Caco-2 (cell line): Measurements from ENCODE around the gene KRTAP5-3. TPM values are rescaled to one million over a fixed set of nuclear protein-coding genes. Genes with fewer than 3 reads are reported as not detected.
"Not testable (repeated sequence)": the region's sequence is repeated elsewhere in the genome, so short reads cannot be mapped to it uniquely, and the experiment has no call there.

Experiments
- BruUV-seq: library from RNA; stranded (reverse); fragments of 400-500 nt; replicated peaks from 2 replicates; lab custom pipeline; 2021; lab: Mats Ljungman, UMichigan
- CTCF ChIA-PET: fragments of 300-600 bp; sonication (Branson Sonifier 250); formaldehyde crosslinking; loops from one replicate; lab custom pipeline; 2022; ENCODE audit warnings: antibody characterized with exemption; lab: Charles Lee
- POLR2A ChIA-PET: fragments of 300-600 bp; sonication (Branson Sonifier 250); formaldehyde crosslinking; loops from one replicate; lab custom pipeline; 2022; ENCODE audit warnings: antibody characterized with exemption; lab: Charles Lee
- DNase-seq, 2 experiments: peaks; one replicate each; pipeline versions ENCODE4 v3.0.0 to v3.0.0-alpha.2; 2020 to 2022
- H3K27me3 ChIP-seq: replicated peaks from 2 replicates; pipeline ENCODE4 v1.6.0; 2011; ENCODE audit warnings: low read length; ENCODE audit not compliant: control insufficient read depth, insufficient read depth
- H3K36me3 ChIP-seq: 2 replicates; pipeline ENCODE4 v1.5.1; 2011; ENCODE audit warnings: low read length; ENCODE audit not compliant: control insufficient read depth, insufficient read depth
- H3K4me1 ChIP-seq: fragments of 250-450 bp; sonication (Bioruptor Pico); 2 replicates; pipeline ENCODE4 v1.5.1; 2020; ENCODE audit warnings: mild to moderate bottlenecking
- H3K4me3 ChIP-seq: 2 replicates; pipeline ENCODE4 v1.5.1; 2011; ENCODE audit warnings: low read depth, mild to moderate bottlenecking, control low read depth, low read length
- H3K9me3 ChIP-seq: fragments of 250-450 bp; sonication (Bioruptor Pico); 2 replicates; pipeline ENCODE4 v1.5.1; 2020; ENCODE audit warnings: mild to moderate bottlenecking, moderate library complexity
- H3K27ac Mint-ChIP-seq: one replicate; pipeline ENCODE4 v1.8.0; 2022; ENCODE audit warnings: mixed read lengths; ENCODE audit not compliant: unreplicated experiment
- H3K27me3 Mint-ChIP-seq: one replicate; pipeline ENCODE4 v1.8.0; 2022; ENCODE audit warnings: mixed read lengths; ENCODE audit not compliant: insufficient read depth, unreplicated experiment
- H3K36me3 Mint-ChIP-seq: one replicate; pipeline ENCODE4 v1.8.0; 2022; ENCODE audit warnings: mild to moderate bottlenecking, mixed read lengths; ENCODE audit not compliant: insufficient read depth, unreplicated experiment
- H3K4me1 Mint-ChIP-seq: one replicate; pipeline ENCODE4 v1.8.0; 2022; ENCODE audit warnings: low read depth, mixed read lengths; ENCODE audit not compliant: unreplicated experiment
- H3K4me3 Mint-ChIP-seq: one replicate; pipeline ENCODE4 v1.8.0; 2022; ENCODE audit warnings: mild to moderate bottlenecking, moderate library complexity, mixed read lengths; ENCODE audit not compliant: unreplicated experiment
- H3K9me3 Mint-ChIP-seq: one replicate; pipeline ENCODE4 v1.8.0; 2022; ENCODE audit warnings: mixed read lengths; ENCODE audit not compliant: unreplicated experiment
- intact Hi-C: fragments of 100-400 bp; cut with micrococcal nuclease; formaldehyde crosslinking; loops from one replicate; pipeline ENCODE4 v1.10.0; 2022; ENCODE audit not compliant: unreplicated experiment
- total RNA-seq: library from RNA; stranded (reverse); gene quantifications from 2 replicates; pipeline ENCODE4 v1.2.3, GENCODE V29; 2022
- TF ChIP-seq, protein P1 (sequence below), 2 experiments: fragments of 200-600 bp in 1 of 2; IDR thresholded peaks; 1 replicate in 1 of 2; 2 replicates in 1 of 2; pipeline versions ENCODE4 v1.5.1 to v1.8.0; 2011 to 2022; ENCODE audit warnings: antibody characterized with exemption in 1 of 2, control low read depth in 1 of 2, inconsistent platforms in 1 of 2, low read depth in 1 of 2, low read length in 1 of 2, mild to moderate bottlenecking in 1 of 2, moderate library complexity in 1 of 2; ENCODE audit not compliant: insufficient read depth in 1 of 2, severe bottlenecking in 1 of 2, unreplicated experiment in 1 of 2

The KRTAP5-3 gene
- total RNA-seq, 1 experiment from 2014 or later = not detected

DNA sequence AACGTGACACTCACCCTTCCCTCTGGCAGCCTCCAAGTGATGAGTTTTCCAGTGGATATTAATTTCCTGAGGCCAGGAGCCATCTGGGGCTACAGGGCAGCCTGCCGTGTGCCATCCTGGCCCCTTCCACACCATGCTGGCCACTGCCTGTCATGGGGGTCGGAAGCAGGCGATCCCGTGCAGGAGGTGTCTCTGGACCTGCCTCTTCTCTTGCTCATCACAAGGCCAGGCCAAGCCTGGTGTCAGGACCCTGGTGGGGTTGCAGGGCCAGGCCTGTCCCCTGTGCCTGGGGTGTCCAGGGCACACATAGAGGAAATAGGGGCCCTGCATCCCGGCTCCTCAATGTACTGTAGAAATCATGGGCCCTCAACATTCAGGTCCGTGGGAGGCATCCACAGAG lies 3.6 kb downstream of the KRTAP5-3 start:
- H3K36me3 Mint-ChIP-seq = no peaks in the 10 kb centered on the region
- Histone ChIP-seq H3K27me3 (no peaks in the 10 kb centered on the region), H3K9me3 (no peaks in the 10 kb centered on the region), H3K36me3 (no peaks in the 10 kb centered on the region), H3K4me3 (no peak overlapping the region), H3K4me1 (no peaks in the 10 kb centered on the region)
- H3K4me3 Mint-ChIP-seq = no peak overlapping the region
- BruUV-seq = no TSS peak
- POLR2A ChIA-PET = no interaction called here
- no peak overlapping the region for H3K27ac Mint-ChIP-seq
- TF ChIP-seq, protein P1, sequence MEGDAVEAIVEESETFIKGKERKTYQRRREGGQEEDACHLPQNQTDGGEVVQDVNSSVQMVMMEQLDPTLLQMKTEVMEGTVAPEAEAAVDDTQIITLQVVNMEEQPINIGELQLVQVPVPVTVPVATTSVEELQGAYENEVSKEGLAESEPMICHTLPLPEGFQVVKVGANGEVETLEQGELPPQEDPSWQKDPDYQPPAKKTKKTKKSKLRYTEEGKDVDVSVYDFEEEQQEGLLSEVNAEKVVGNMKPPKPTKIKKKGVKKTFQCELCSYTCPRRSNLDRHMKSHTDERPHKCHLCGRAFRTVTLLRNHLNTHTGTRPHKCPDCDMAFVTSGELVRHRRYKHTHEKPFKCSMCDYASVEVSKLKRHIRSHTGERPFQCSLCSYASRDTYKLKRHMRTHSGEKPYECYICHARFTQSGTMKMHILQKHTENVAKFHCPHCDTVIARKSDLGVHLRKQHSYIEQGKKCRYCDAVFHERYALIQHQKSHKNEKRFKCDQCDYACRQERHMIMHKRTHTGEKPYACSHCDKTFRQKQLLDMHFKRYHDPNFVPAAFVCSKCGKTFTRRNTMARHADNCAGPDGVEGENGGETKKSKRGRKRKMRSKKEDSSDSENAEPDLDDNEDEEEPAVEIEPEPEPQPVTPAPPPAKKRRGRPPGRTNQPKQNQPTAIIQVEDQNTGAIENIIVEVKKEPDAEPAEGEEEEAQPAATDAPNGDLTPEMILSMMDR (IDR thresholded peaks at IDR 0.05; ENCODE audit: insufficient read depth in 1 of 2, low read depth in 1 of 2, low read length in 1 of 2, severe bottlenecking in 1 of 2, unreplicated experiment in 1 of 2) = no peak
- no peaks in the 10 kb centered on the region for H3K4me1 Mint-ChIP-seq
- H3K27me3 Mint-ChIP-seq = peaks cover 8% of the 10 kb centered on the region
- H3K9me3 Mint-ChIP-seq = no peaks in the 10 kb centered on the region
- intact Hi-C loops = no loop called here
- CTCF ChIA-PET = no interaction called here
- no peak for DNase-seq

DNA sequence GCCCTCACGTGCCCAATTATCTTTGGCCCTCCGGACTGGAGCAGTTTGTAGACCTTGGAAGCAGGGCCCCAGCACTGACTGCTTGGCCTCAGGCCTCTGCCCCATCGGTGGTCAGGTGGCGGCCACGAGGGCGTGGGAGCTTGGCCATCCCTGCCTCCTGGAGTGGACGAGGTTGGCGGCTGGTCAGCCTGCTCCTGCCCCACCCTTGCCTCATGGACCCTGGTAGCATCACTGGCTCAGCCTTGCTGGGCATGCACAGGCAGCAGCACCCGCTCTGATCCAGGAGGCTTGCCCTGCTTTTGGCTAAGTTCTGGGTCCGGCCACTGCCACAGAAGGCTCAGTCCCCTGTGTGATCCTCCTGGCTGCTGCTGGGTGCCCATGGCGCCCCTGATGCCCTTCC lies 4.1 kb downstream of the KRTAP5-3 start:
- no peaks in the 10 kb centered on the region for H3K4me1 ChIP-seq
- H3K27me3 ChIP-seq = no peaks in the 10 kb centered on the region
- ChIA-PET CTCF (no interaction called here), POLR2A (no interaction called here)
- H3K9me3 ChIP-seq = no peaks in the 10 kb centered on the region
- TF ChIP-seq, protein P1 (IDR thresholded peaks at IDR 0.05; ENCODE audit: insufficient read depth in 1 of 2, low read depth in 1 of 2, low read length in 1 of 2, severe bottlenecking in 1 of 2, unreplicated experiment in 1 of 2) = no peak
- Mint-ChIP-seq H3K4me1 (no peaks in the 10 kb centered on the region), H3K36me3 (no peaks in the 10 kb centered on the region), H3K4me3 (no peak overlapping the region), H3K27me3 (peaks cover 8% of the 10 kb centered on the region), H3K9me3 (no peaks in the 10 kb centered on the region), H3K27ac (no peak overlapping the region)
- H3K36me3 ChIP-seq = no peaks in the 10 kb centered on the region
- no peak for DNase-seq
- no TSS peak for BruUV-seq
- intact Hi-C loops = no loop called here
- H3K4me3 ChIP-seq = no peak overlapping the region

DNA sequence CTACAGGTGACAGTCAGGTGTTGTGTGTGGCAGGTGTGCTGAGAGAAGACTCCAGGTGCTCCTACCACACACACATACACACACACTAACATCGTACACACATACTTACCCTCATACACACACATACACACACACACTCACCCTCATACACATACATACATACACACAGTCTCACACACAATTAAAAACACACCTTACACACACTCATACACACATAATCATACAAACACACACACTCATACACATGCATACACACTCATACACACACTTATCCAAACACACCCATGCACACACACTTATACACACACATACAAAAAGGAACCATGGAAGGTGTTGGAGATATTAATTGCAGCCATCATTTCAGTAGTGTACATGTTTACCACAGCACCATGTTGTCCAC lies 4.6 kb downstream of the KRTAP5-3 start:
- Mint-ChIP-seq H3K9me3 (no peaks in the 10 kb centered on the region), H3K36me3 (no peaks in the 10 kb centered on the region), H3K4me3 (no peak overlapping the region), H3K4me1 (no peaks in the 10 kb centered on the region), H3K27me3 (peaks cover 6% of the 10 kb centered on the region), H3K27ac (no peak overlapping the region)
- Histone ChIP-seq H3K27me3 (no peaks in the 10 kb centered on the region), H3K36me3 (no peaks in the 10 kb centered on the region), H3K4me1 (no peaks in the 10 kb centered on the region), H3K9me3 (no peaks in the 10 kb centered on the region), H3K4me3 (no peak overlapping the region)
- TF ChIP-seq, protein P1 (IDR thresholded peaks at IDR 0.05; ENCODE audit: insufficient read depth in 1 of 2, low read depth in 1 of 2, low read length in 1 of 2, severe bottlenecking in 1 of 2, unreplicated experiment in 1 of 2) = no peak
- intact Hi-C loops = no loop called here
- no TSS peak for BruUV-seq
- POLR2A ChIA-PET = no interaction called here
- no peak for DNase-seq
- CTCF ChIA-PET = no interaction called here

DNA sequence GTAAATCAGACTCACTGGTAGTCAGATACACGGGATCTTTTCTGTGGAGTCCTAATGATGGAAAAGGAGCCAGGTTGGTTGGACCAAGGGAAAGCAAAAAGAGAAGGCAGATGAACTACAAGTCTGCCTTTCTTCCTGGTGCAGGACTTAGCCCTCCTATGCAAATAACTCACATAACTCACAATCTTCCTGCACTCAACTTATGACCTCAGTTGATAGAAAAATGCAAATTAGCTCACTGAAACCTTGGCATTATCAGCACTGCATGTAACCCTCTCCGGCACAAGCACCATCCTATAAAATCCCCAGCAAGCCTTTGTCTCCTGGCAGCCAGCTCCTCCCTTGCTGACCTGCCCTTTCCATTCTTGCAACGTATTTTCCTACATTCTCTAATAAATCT lies 6.6 kb downstream of the KRTAP5-3 start:
- H3K4me1 ChIP-seq, H3K4me3 Mint-ChIP-seq, H3K36me3 ChIP-seq, H3K4me1 Mint-ChIP-seq, CTCF ChIA-PET, POLR2A ChIA-PET, H3K36me3 Mint-ChIP-seq, H3K9me3 Mint-ChIP-seq, BruUV-seq, intact Hi-C loops, H3K9me3 ChIP-seq, DNase-seq, H3K27me3 ChIP-seq, H3K4me3 ChIP-seq, H3K27ac Mint-ChIP-seq: not testable (repeated sequence)
- H3K27me3 Mint-ChIP-seq = peaks cover 13% of the 10 kb centered on the region
